B cell (primary cell): ENCODE measurements around the gene CNST.

ENCODE experiments used
- CTCF ChIP-seq: fragments of 200-600 bp; IDR thresholded peaks from one replicate; pipeline ENCODE4 v1.8.0; 2022; ENCODE audit warnings: antibody characterized with exemption, mild to moderate bottlenecking
- EZH2 ChIP-seq: IDR thresholded peaks from 2 replicates; pipeline ENCODE4 v1.6.1; 2012; ENCODE audit warnings: borderline replicate concordance, low read depth, mild to moderate bottlenecking, moderate library complexity, low read length; ENCODE audit not compliant: insufficient read depth, poor library complexity, severe bottlenecking

- no peak for TF ChIP-seq CTCF
- no peak for TF ChIP-seq EZH2
These were observed 1.2 kb upstream of the CNST start for GRCh38 chr1:246564839-246565750.
